K562 treated with DMSO at 1 percent for 24 hours (cell line): ENCODE measurements around the gene DDI2. TPM values are rescaled to one million over a fixed set of nuclear protein-coding genes. Genes with fewer than 3 reads are reported as not detected.

Source experiments
- total RNA-seq: library from RNA; unstranded; fragments of 300-600 nt; gene quantifications from 2 replicates; pipeline ENCODE4 v1.2.3, GENCODE V29; 2022; ENCODE audit warnings: low read depth; ENCODE audit not compliant: insufficient read depth

Gene DDI2
- total RNA-seq, result 10.9 and 11.0 TPM in 2 replicates

DNA sequence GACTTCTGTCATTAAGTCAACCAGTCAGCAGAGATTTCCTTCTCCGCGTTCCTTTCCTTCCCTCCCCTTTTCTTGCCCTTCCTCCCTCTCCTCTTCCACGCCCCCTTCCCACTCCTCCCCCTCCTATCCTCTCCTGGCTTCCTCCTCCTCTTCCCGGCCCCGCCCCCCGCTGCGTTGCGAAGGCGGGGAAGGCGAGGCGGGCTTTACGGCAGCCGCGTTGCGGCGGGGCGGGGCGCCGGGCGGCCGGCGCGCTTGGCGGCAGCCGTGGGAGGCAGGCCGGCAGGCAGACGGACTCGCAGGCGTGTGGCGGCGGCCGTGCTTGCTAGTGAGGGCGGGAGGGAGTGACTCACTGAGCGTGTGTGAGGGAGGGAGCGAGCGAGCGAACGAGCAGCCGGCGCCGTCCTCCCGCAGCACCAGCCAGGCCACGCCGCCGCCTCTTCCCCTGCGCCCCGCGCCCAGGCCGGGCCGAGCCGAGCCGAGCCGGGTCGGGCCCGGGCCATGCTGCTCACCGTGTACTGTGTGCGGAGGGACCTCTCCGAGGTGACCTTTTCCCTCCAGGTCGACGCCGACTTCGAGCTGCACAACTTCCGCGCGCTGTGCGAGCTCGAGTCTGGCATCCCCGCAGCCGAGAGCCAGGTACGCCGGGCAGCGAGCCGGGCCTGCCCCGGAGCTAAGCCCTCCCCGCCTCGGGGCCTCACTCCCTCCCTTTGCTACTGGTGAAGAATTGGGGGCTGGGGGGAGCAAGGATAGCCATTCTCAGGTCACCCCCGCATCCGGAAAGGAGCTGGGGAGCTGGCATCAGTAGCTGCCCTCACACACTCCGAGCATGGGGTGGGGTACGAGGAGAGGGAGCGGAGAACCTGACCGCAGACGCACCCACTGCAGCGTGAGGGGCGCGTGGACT, at the start of gene DDI2:
DDI2 (plus strand) TSS at position 286 of the 904 bp plus-strand sequence; CDS start at position 499, 213 bp downstream.

DNA sequence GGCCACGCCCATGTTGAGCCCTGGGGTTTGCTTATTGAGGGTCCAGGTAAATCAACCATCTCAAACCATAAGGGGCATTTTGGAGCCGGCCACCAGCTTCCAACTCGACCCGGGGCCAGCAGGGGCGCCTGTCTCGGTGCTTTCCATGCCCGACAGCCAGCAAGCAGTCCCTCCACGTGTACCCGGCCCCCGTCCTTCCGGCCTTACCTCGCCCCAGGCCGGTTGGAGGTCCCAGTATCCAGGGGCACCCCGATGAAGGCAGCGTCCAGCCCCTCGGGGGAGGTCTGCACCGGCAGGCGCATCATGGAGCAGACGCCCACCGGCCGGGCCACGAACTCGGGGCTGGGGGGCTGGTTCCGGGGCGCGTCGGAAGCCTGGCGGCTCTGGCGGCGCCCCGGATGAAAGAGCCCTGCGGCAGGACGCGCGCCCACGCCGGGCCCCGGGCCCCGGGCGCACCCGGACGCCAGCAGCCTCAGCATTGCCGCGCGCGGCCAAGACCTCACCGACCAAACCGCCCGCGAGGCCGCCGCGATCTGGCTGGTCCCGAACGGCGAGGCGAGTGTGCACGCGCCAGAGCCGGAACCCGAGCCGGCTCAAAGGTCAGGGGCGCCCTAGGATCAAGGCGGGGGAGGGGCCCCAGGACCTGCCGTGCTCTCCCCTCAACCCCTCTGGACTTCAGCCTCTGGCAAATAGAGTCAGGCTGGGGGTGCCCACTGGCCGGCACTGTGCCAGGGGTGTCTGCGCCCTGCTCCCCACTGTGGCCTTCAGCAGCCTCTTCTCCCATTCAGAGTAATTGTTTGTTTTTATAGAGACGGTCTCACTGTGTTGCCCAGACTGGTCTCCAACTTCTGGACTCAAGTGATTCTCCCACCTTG, 32.5 kb upstream of the DDI2 start, which contains the start of gene AGMAT:
AGMAT (minus strand) TSS at position 563 of the 875 bp plus-strand sequence; CDS start at position 479, 84 bp downstream.

DNA sequence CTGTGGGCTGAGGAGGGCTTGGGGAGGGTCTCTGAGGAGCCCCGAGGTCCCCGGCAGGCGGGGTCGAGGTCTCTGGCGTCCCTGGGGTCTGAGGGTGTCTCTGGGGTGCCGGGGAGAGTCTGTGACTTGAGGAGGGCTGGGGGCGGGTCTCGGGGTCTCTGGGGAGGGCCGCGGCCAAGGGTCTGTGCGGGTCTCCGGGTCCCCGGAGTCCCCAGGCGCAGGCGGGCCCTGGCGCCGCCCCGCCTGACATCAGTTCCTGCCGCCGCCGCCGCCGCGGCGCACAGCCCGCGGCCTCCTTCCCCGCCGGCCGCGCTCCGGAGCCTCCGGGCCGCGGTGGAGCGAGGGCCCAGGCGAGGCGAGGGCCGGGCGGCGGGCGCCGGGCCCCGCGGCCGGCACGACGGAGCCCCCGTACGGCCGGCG, 66.8 kb downstream of the DDI2 start, which contains the start of gene PLEKHM2:
PLEKHM2 (plus strand) TSS at position 279 of the 420 bp plus-strand sequence. CDS start 239 bp downstream, outside the sequence.

Other genes with a start within 250 kb of the DDI2 start
- gene EFHD2, start 207.6 kb upstream of the DDI2 start, total RNA-seq, result 80.4 and 82.7 TPM in 2 replicates
- not detected in 2 replicates for gene CTRC, start 179.0 kb upstream of the DDI2 start, total RNA-seq
- not detected in 2 replicates for gene CELA2A, start 160.7 kb upstream of the DDI2 start, total RNA-seq
- 0.49 TPM in 1 of 2 replicates, not detected in the other for gene CELA2B, start 141.4 kb upstream of the DDI2 start, total RNA-seq
- 43.0 and 50.4 TPM in 2 replicates for gene CASP9, start 93.2 kb upstream of the DDI2 start, total RNA-seq
- gene DNAJC16, start 90.6 kb upstream of the DDI2 start, total RNA-seq, result 5.1 and 5.2 TPM in 2 replicates
- not detected in 2 replicates for gene AGMAT, start 32.4 kb upstream of the DDI2 start, total RNA-seq
- gene PLEKHM2, start 66.9 kb downstream of the DDI2 start, total RNA-seq, result 100 and 109 TPM in 2 replicates
- 1.3 and 2.9 TPM in 2 replicates for gene SLC25A34, start 118.8 kb downstream of the DDI2 start, total RNA-seq
- not detected in 2 replicates for gene TMEM82, start 125.0 kb downstream of the DDI2 start, total RNA-seq
- 0.35 TPM in 1 of 2 replicates, not detected in the other for gene FBLIM1, start 141.3 kb downstream of the DDI2 start, total RNA-seq
- 2.0 and 2.5 TPM in 2 replicates for gene UQCRHL, start 190.2 kb downstream of the DDI2 start, total RNA-seq
- gene SPEN, start 230.2 kb downstream of the DDI2 start, total RNA-seq, result 37.1 and 44.8 TPM in 2 replicates